HG03095 (cell line): ENCODE data around the gene FAM228B.

Source experiments
- ATAC-seq: cut with Tn5 transposase; IDR thresholded peaks from one replicate; pipeline ENCODE4 v1.9.1; 2021; ENCODE audit warnings: moderate library complexity; ENCODE audit not compliant: unreplicated experiment

Gene FAM228B

GRCh38 chr2:24200799-24201198 lies 77.5 kb downstream of the FAM228B start:
- ATAC-seq: no peak

GRCh38 chr2:24203029-24203786 lies 79.9 kb downstream of the FAM228B start:
- no peak for ATAC-seq

GRCh38 chr2:24203787-24204150 lies 80.5 kb downstream of the FAM228B start:
- ATAC-seq: no peak

- no peak for ATAC-seq
These were observed 81.2 kb downstream of the FAM228B start for GRCh38 chr2:24204505-24204904.

GRCh38 chr2:24205131-24205530 lies 81.9 kb downstream of the FAM228B start:
- no peak for ATAC-seq

GRCh38 chr2:24206242-24206641 lies 83.0 kb downstream of the FAM228B start:
- ATAC-seq: no peak

GRCh38 chr2:24206714-24207113 lies 83.4 kb downstream of the FAM228B start:
- ATAC-seq: no peak

GRCh38 chr2:24207359-24207758 lies 84.1 kb downstream of the FAM228B start:
- no peak for ATAC-seq

GRCh38 chr2:24208490-24208889 lies 85.2 kb downstream of the FAM228B start:
- no peak for ATAC-seq

- ATAC-seq: no peak
These were observed 86.3 kb downstream of the FAM228B start for GRCh38 chr2:24209389-24210105.

GRCh38 chr2:24210106-24210455 lies 86.8 kb downstream of the FAM228B start:
- ATAC-seq: no peak

- ATAC-seq: no peak
These were observed 87.5 kb downstream of the FAM228B start for GRCh38 chr2:24210723-24211122.

- ATAC-seq: no peak
These were observed 88.1 kb downstream of the FAM228B start for GRCh38 chr2:24211408-24211807.

- peak; percentile 90 for ATAC-seq
These were observed 91.6 kb downstream of the FAM228B start for GRCh38 chr2:24214880-24215279.
